OCI-LY7 (cell line): ENCODE measurements around the gene PSMB11. TPM values are rescaled to one million over a fixed set of nuclear protein-coding genes. Genes with fewer than 3 reads are reported as not detected.

Experiments
- BruUV-seq: library from RNA; stranded (reverse); fragments of 400-500 nt; replicated peaks from 2 replicates; lab custom pipeline; 2021; lab: Mats Ljungman, UMichigan
- CTCF ChIA-PET: fragments of 300-600 bp; sonication (Branson Sonifier 250); formaldehyde crosslinking; loops from one replicate; lab custom pipeline; 2022; ENCODE audit warnings: antibody characterized with exemption; ENCODE audit not compliant: unreplicated experiment; lab: Charles Lee
- POLR2A ChIA-PET: fragments of 300-600 bp; sonication (Branson Sonifier 250); formaldehyde crosslinking; loops from one replicate; lab custom pipeline; 2022; ENCODE audit warnings: antibody characterized with exemption; lab: Charles Lee
- DNase-seq: peaks from one replicate; pipeline ENCODE4 v3.0.0-alpha.2; 2015; ENCODE audit warnings: low spot score
- H2AFZ ChIP-seq: fragments of 200-600 bp; sonication (generic), shearing (Covaris generic); 2 replicates; pipeline ENCODE4 v1.6.1; 2014; ENCODE audit warnings: mild to moderate bottlenecking, antibody characterized with exemption, low read length, moderate library complexity
- H3K27ac ChIP-seq: fragments of 200-600 bp; sonication (generic); 2 replicates; pipeline ENCODE4 v1.5.1; 2014; ENCODE audit warnings: mixed run types, low read depth, mild to moderate bottlenecking, moderate library complexity, low read length, inconsistent platforms; ENCODE audit not compliant: poor library complexity, severe bottlenecking
- H3K36me3 ChIP-seq: fragments of 200-600 bp; sonication (generic); 2 replicates; pipeline ENCODE4 v1.6.1; 2014; ENCODE audit warnings: mild to moderate bottlenecking, antibody characterized with exemption, low read length, moderate library complexity, mixed read lengths; ENCODE audit not compliant: insufficient read depth
- H3K4me1 ChIP-seq: fragments of 200-600 bp; sonication (generic); 2 replicates; pipeline ENCODE4 v1.5.1; 2014; ENCODE audit warnings: mild to moderate bottlenecking, low read length; ENCODE audit not compliant: insufficient read depth, poor library complexity, severe bottlenecking
- H3K4me2 ChIP-seq: fragments of 200-600 bp; sonication (generic); 2 replicates; pipeline ENCODE4 v1.6.1; 2014; ENCODE audit warnings: mild to moderate bottlenecking, low read length
- H3K4me3 ChIP-seq: fragments of 200-600 bp; sonication (generic); 2 replicates; pipeline ENCODE4 v1.5.1; 2014; ENCODE audit warnings: mild to moderate bottlenecking, low read depth, low read length; ENCODE audit not compliant: poor library complexity, severe bottlenecking
- H3K79me2 ChIP-seq: fragments of 200-600 bp; sonication (generic); 2 replicates; pipeline ENCODE4 v1.6.1; 2016; ENCODE audit warnings: low read depth, mild to moderate bottlenecking, low read length, moderate library complexity, mixed read lengths; ENCODE audit not compliant: insufficient read depth
- H3K9me2 ChIP-seq: fragments of 200-600 bp; sonication (generic); 2 replicates; pipeline ENCODE4 v1.6.1; 2016; ENCODE audit warnings: mild to moderate bottlenecking, low read length, mixed read lengths; ENCODE audit not compliant: insufficient read depth
- H3K9me3 ChIP-seq: fragments of 200-600 bp; sonication (generic); 2 replicates; pipeline ENCODE4 v1.6.1; 2014; ENCODE audit warnings: mild to moderate bottlenecking, mixed run types, low read length, mixed read lengths
- H4K20me1 ChIP-seq: fragments of 200-600 bp; sonication (generic); 2 replicates; pipeline ENCODE4 v1.6.1; 2014; ENCODE audit warnings: mild to moderate bottlenecking, antibody characterized with exemption, low read length, moderate library complexity, mixed read lengths; ENCODE audit not compliant: insufficient read depth
- CTCF ChIP-seq: fragments of 200-600 bp; sonication (generic); conservative IDR thresholded peaks from 2 replicates; pipeline ENCODE4 v1.5.1; 2014; ENCODE audit warnings: mild to moderate bottlenecking, antibody characterized with exemption, low read length, moderate library complexity, mixed read lengths
- EZH2phosphoT487 ChIP-seq: fragments of 200-600 bp; sonication (generic); IDR thresholded peaks from 2 replicates; pipeline ENCODE4 v1.6.1; 2018; ENCODE audit warnings: low read depth, borderline replicate concordance, mild to moderate bottlenecking, mixed run types, antibody characterized with exemption, low read length, moderate library complexity, mixed read lengths
- intact Hi-C: fragments of 100-400 bp; cut with micrococcal nuclease; formaldehyde crosslinking; loops from one replicate; pipeline ENCODE4 v1.10.0; 2022; ENCODE audit not compliant: unreplicated experiment
- total RNA-seq, 2 experiments: library from RNA; depleted of rRNA in 1 of 2; stranded (reverse); fragments of >200 nt in 1 of 2; shearing (Covaris generic) in 1 of 2; gene quantifications; 2 replicates each; pipeline ENCODE4 v1.2.3, GENCODE V29; 2014 to 2022

Gene PSMB11
- total RNA-seq, 2 experiments from 2014 or later = not detected

- CTCF ChIA-PET = no interaction called here
Measured at GRCh38 chr14:23017091-23017490, 24.9 kb upstream of the PSMB11 start.

GRCh38 chr14:23018107-23018506 lies 23.9 kb upstream of the PSMB11 start:
- CTCF ChIA-PET = no interaction called here
- BruUV-seq = no TSS peak
- POLR2A ChIA-PET = interaction anchor here (2.6 kb wide), 1 partner anchor 12 kb away, joined by 8 read pairs; no protein-coding TSS in a partner anchor
- Histone ChIP-seq H3K9me2 (no peaks in the 10 kb centered on the region), H3K4me1 (no peaks in the 10 kb centered on the region), H3K27ac (no peak overlapping the region), H3K4me3 (no peak overlapping the region), H3K9me3 (no peaks in the 10 kb centered on the region), H3K36me3 (no peaks in the 10 kb centered on the region), H3K79me2 (no peaks in the 10 kb centered on the region), H3K4me2 (no peak overlapping the region), H2AFZ (no peak overlapping the region), H4K20me1 (no peaks in the 10 kb centered on the region)
- TF ChIP-seq EZH2phosphoT487 (no peak), CTCF (no peak)
- DNase-seq = no peak
- intact Hi-C loops = no loop called here

More at GRCh38 chr14:23017091-23017490, 24.9 kb upstream of the PSMB11 start:
- POLR2A ChIA-PET = interaction anchor here (0.7 to 2.6 kb wide), 2 partner anchors 11 to 59 kb away, joined by 3 to 8 read pairs; no protein-coding TSS in a partner anchor
- no TSS peak for BruUV-seq
- no peaks in the 10 kb centered on the region for H3K9me2 ChIP-seq
- H3K4me3 ChIP-seq = no peak overlapping the region
- intact Hi-C loops = no loop called here
- H3K4me1 ChIP-seq = no peaks in the 10 kb centered on the region
- H4K20me1 ChIP-seq = no peaks in the 10 kb centered on the region
- TF ChIP-seq EZH2phosphoT487 (no peak), CTCF (no peak)
- DNase-seq = no peak
- H2AFZ ChIP-seq = no peak overlapping the region
- H3K36me3 ChIP-seq = no peaks in the 10 kb centered on the region
- no peak overlapping the region for H3K27ac ChIP-seq
- H3K4me2 ChIP-seq = no peak overlapping the region
- no peaks in the 10 kb centered on the region for H3K9me3 ChIP-seq
- no peaks in the 10 kb centered on the region for H3K79me2 ChIP-seq
